Measurements from ENCODE around the gene ENPP7. TPM values are rescaled to one million over a fixed set of nuclear protein-coding genes. Genes with fewer than 3 reads are reported as not detected.

Gene ENPP7
- total RNA-seq, 1 donor from 2014 or later, result not detected

DNA sequence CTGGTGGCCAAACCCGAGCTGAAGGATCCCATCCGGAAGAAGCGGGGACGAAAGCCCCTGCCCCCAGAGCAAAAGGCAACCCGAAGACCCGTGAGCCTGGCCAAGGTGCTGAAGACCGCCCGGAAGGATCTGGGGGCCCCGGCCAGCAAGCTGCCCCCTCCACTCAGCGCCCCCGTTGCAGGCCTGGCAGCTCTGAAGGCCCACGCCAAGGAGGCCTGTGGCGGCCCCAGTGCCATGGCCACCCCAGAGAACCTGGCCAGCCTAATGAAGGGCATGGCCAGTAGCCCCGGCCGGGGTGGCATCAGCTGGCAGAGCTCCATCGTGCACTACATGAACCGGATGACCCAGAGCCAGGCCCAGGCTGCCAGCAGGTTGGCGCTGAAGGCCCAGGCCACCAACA, 53.1 kb downstream of the ENPP7 start:
- Histone ChIP-seq H3K4me3 (ENCODE audit: low read depth, low read length) (no peak overlapping the region), H3K36me3 (ENCODE audit: control insufficient read depth, insufficient read depth, low read length) (peaks cover 2% of the 10 kb centered on the region), H3K27me3 (ENCODE audit: control insufficient read depth, insufficient read depth, low read length) (peaks cover 5% of the 10 kb centered on the region)
- FAIRE-seq (no peak), DNase-seq (ENCODE audit: low read depth) (no peak)
- TF ChIP-seq, protein P1, sequence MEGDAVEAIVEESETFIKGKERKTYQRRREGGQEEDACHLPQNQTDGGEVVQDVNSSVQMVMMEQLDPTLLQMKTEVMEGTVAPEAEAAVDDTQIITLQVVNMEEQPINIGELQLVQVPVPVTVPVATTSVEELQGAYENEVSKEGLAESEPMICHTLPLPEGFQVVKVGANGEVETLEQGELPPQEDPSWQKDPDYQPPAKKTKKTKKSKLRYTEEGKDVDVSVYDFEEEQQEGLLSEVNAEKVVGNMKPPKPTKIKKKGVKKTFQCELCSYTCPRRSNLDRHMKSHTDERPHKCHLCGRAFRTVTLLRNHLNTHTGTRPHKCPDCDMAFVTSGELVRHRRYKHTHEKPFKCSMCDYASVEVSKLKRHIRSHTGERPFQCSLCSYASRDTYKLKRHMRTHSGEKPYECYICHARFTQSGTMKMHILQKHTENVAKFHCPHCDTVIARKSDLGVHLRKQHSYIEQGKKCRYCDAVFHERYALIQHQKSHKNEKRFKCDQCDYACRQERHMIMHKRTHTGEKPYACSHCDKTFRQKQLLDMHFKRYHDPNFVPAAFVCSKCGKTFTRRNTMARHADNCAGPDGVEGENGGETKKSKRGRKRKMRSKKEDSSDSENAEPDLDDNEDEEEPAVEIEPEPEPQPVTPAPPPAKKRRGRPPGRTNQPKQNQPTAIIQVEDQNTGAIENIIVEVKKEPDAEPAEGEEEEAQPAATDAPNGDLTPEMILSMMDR (IDR thresholded peaks at IDR 0.05; ENCODE audit: insufficient read depth, low read length, severe bottlenecking), result no peak

DNA sequence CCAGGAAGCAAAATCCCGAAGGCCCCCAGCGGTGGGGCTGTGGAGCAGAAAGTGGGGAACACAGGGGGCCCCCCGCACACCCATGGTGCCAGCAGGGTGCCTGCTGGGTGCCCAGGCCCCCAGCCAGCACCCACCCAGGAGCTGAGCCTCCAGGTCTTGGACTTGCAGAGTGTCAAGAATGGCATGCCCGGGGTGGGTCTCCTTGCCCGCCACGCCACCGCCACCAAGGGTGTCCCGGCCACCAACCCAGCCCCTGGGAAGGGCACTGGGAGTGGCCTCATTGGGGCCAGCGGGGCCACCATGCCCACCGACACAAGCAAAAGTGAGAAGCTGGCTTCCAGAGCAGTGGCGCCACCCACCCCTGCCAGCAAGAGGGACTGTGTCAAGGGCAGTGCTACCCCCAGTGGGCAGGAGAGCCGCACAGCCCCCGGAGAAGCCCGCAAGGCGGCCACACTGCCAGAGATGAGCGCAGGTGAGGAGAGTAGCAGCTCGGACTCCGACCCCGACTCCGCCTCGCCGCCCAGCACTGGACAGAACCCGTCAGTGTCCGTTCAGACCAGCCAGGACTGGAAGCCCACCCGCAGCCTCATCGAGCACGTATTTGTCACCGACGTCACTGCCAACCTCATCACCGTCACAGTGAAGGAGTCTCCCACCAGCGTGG, 53.7 kb downstream of the ENPP7 start:
- TF ChIP-seq, protein P1 (IDR thresholded peaks at IDR 0.05; ENCODE audit: insufficient read depth, low read length, severe bottlenecking), result no peak
- DNase-seq (ENCODE audit: low read depth), result no peak

DNA sequence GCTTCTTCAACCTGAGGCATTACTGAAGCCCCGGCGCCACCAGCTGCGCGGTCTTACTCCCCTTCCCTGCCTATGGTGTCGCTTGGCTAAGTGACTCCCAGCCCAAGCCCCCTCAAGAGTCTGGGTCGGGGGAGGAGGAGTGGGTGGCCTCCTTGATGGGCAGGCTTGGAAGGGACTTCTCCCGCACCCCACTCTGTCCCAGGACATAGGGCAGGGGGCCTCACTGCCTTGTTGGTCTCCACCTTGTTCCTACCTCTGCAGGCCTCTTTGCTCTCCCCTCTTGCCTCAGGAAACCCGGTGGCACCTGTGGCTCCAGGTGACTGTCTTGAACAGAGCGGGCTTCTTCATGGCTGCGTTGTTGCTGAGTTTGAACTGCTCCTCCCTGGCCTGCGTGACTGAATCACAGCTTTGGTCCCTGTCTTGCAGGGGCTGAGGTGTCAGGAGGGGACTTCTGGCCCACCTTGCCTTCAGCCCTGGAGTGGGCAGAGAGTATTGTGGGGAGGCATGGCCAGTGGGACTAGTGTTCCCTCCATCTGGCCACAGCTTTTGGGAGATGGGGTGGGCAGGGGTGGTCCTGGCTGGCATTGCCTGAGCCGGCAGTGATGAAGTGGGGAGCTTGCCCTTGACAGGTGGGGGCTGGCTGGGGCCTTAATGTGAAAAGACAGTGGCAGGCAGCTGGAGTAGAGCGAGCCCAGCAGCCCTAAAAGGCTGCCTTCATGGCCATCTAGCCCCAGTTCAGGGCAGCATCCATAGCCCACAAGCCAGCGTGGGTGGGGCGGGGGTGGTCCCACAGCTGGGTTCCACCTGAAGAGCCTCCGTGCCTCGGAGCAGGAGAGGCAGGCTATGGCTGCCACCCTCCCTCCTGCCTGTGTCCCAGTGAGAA, 54.5 kb downstream of the ENPP7 start:
- no peak overlapping the region for H3K4me3 ChIP-seq (ENCODE audit: low read depth, low read length)
- TF ChIP-seq, protein P1 (IDR thresholded peaks at IDR 0.05; ENCODE audit: insufficient read depth, low read length, severe bottlenecking), result no peak
- FAIRE-seq, result peak; percentile 73
- H3K27me3 ChIP-seq (ENCODE audit: control insufficient read depth, insufficient read depth, low read length), result peaks cover 15% of the 10 kb centered on the region
- peaks cover 2% of the 10 kb centered on the region for H3K36me3 ChIP-seq (ENCODE audit: control insufficient read depth, insufficient read depth, low read length)
- DNase-seq (ENCODE audit: low read depth), result no peak

More for the DNA sequence above, 53.7 kb downstream of the ENPP7 start:
- Histone ChIP-seq H3K36me3 (ENCODE audit: control insufficient read depth, insufficient read depth, low read length) (peaks cover 2% of the 10 kb centered on the region), H3K4me3 (ENCODE audit: low read depth, low read length) (no peak overlapping the region), H3K27me3 (ENCODE audit: control insufficient read depth, insufficient read depth, low read length) (peaks cover 8% of the 10 kb centered on the region)
- FAIRE-seq, result no peak

DNA sequence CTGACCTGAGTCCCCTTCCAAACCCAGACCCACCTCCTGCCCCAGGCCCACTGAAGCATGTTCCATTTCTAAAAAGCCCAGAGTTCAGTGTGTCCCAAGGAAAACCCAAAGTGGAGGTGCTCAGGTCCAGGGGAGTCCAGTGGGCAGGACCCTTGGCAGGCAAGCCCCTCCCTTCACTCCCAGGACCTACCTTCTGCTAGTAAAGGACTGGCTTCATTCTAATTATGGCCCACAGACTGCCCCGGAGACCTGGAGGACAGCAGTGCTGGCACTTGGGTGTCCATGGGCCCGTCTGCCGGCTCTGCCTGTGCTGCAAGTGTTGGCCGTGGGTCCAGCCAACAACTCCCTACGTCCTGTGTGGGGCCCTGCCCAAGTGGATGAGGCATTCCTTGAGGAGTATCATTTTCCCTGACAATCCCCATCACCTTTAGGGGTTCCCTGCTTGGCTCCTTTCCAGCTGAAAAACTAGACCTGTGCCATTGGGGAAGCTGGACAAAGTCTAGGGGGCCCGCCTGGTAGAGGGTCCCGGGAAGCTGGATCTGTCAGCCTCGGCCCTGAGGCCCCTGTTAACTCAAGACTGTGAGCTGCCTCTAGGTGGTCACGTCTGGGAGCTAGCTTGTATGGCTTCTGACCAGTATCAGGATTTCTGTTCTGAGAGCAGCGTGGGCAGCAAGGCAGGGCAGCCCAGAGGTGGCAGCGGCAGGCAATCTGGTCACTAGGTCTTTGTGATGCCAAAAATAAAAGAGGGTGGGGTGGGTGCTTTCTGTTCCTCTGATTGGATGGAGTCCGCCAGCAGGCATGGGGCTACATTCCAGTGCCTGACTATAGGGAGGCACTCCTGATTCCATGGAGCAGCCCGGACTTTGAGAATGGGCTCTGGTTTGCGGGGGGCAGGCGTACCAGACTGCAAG, 55.4 kb downstream of the ENPP7 start:
- Histone ChIP-seq H3K27me3 (ENCODE audit: control insufficient read depth, insufficient read depth, low read length) (peaks cover 24% of the 10 kb centered on the region), H3K36me3 (ENCODE audit: control insufficient read depth, insufficient read depth, low read length) (peaks cover 2% of the 10 kb centered on the region), H3K4me3 (ENCODE audit: low read depth, low read length) (no peak overlapping the region)
- DNase-seq (ENCODE audit: low read depth) (no peak), FAIRE-seq (no peak)
- TF ChIP-seq, protein P1 (IDR thresholded peaks at IDR 0.05; ENCODE audit: insufficient read depth, low read length, severe bottlenecking), result no peak

DNA sequence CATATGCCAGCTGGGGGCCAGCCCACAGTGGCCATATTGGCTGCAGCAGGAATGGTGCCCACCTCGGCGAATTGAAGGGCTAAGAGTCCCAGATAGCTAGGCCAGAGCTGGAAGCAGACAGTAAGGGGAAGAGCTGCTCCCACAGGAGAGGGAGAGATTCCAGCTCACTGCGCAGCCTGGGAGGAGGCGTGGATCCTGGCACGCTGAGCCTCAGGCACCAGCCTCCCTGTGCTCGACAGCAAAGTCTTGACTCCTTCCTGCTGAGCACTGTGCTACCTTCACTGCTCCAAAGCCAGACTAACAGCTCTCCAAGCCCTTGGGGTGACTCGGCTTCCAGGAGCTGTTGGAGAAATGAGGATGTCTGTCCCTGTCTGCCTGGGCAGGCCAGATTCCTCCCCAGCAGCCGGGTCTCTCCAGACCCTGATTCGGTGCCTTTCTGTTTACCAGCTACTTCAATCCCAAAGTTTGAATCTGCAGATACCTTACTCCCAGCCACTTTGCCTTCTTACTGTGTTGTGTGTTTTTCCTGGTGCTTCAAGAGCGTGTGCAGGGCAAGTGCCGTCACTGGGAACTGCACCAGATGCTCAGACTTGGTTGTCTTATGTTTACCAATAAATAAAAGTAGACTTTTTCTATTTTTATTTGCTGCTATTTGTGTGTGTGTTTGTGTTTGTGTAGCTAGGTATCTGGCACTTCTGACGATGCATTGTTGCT, 56.3 kb downstream of the ENPP7 start:
- no peak for DNase-seq (ENCODE audit: low read depth)
- no peak for FAIRE-seq
- no peak overlapping the region for H3K4me3 ChIP-seq (ENCODE audit: low read depth, low read length)
- H3K36me3 ChIP-seq (ENCODE audit: control insufficient read depth, insufficient read depth, low read length), result peaks cover 2% of the 10 kb centered on the region
- peaks cover 32% of the 10 kb centered on the region for H3K27me3 ChIP-seq (ENCODE audit: control insufficient read depth, insufficient read depth, low read length)
- TF ChIP-seq, protein P1 (IDR thresholded peaks at IDR 0.05; ENCODE audit: insufficient read depth, low read length, severe bottlenecking), result no peak

All from bronchial epithelial cell (primary cell).